GM18861 (cell line): Measurements from ENCODE around the gene GABPB2.

ENCODE experiments used
- ATAC-seq: cut with Tn5 transposase; IDR thresholded peaks from one replicate; pipeline ENCODE4 v1.9.1; 2021; ENCODE audit not compliant: unreplicated experiment

The GABPB2 gene

DNA sequence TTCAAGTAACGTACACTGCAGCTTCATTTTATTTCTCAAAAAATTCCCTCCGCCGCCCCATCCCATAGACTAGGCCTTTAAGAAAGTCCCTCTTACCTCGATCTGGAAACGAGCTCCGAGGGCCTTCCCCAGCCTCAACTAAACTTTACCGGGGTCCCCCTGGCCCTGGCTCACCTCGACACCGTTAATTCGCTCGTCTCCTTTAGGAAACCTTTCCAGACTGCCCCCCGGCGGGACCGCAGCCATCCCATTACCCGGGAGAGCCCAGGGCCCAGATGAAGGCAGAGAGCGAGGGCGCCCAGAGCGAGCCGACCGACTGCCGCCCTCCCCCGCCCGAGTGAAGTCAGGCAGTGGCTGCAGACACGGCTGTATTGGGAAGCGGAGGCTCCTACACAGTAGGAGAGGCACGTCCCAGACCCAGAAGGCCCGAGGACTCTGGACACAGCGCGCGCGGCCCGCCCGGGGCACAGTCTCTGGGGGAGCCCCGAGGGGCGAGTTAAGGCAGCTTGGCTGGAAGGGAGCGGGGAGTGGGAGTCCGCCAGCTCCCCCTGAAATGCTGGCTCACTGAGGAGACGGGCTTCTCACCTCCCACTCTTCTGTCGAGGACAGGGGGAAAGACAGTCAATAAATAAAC lies 61.3 kb downstream of the GABPB2 start:
- no peak for ATAC-seq

- ATAC-seq, result no peak
These were observed 61.9 kb downstream of the GABPB2 start for GRCh38 chr1:151132335-151133017.

GRCh38 chr1:151133018-151133806 lies 62.7 kb downstream of the GABPB2 start:
- no peak for ATAC-seq

DNA sequence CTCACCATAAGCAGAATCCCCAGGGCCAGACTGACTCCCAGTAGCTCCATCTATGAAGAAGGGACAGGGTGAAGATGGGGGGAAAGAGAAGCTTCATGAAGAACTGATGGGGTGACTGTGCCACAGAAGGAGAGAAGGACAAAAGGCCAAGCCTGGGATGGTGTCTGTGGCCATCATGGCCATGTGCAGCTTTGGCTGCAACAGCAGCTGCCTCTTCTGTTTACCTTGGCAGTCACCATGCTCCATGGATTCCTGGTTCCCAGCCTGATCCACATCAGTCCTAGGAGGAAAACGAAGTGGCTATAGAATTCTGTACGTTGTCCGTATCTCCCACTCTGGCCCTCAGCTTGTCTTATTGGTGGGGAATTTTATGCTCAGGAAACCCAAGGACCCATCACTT lies 63.8 kb downstream of the GABPB2 start:
- ATAC-seq, result no peak

- ATAC-seq, result no peak
These were observed 64.4 kb downstream of the GABPB2 start for GRCh38 chr1:151134991-151135390.

GRCh38 chr1:151135433-151136385 lies 65.1 kb downstream of the GABPB2 start:
- no peak for ATAC-seq

DNA sequence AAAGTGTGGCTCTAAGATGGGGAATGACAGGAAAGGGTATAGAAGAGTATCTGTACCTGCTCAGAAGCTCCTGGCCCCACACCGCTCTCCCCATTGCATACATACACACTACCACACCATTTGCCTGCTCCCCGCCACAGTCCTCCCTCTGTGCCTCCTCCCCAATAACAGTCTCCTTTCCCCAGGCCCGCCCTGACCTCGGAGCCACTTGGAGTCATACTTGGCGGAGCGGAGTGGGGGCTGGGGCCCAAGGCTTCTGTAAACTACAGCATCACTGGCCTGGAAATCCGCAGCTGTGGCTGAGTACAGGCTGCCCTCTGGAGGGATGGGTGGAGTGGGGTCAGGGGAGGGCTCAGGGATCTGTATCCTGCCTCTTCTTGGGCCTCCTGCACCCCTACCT lies 67.2 kb downstream of the GABPB2 start:
- no peak for ATAC-seq

GRCh38 chr1:151142411-151143056 lies 72.0 kb downstream of the GABPB2 start:
- no peak for ATAC-seq

- no peak for ATAC-seq
These were observed 72.5 kb downstream of the GABPB2 start for GRCh38 chr1:151143057-151143435.

- no peak for ATAC-seq
These were observed 73.4 kb downstream of the GABPB2 start for GRCh38 chr1:151143986-151144385.

DNA sequence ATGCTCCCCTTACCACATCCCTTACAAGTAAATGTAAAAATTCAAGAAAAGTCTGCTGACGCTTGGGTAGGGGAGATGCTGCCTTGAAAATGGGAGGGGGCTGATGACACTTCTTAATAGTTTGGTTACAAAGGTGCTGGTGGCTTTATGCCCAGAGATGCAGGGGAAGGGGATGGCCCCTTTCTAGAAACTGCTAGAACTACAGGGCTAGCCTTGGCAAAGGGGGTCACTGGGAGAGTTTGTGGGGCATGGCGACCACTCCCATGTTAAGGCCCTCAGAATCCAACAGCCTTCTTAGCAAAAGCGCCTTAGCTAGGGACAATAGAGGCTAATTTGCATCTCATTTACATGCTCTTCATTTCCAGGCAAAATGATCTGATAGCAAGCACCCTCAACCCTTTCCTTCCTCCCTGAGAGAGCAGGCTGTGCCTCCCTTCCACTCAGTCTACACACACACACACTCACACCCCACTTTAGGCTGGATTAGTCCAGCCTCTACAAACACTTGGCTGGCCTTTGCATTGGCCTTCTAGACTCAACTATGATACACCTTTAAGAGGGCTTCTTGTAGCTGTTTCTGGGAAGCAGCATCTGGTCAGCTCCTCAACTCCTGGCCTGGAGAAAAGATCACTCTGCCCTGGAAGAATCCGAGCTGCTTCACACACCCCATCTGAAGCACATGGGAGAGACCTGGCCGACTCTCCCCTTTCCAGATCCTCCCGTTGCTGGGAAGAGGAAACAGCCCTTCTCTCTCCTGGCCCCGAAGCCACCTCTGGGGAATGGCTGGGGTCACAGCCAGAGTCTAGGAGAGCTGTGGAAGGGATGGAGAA lies 74.1 kb downstream of the GABPB2 start:
- ATAC-seq, result no peak

- no peak for ATAC-seq
These were observed 74.9 kb downstream of the GABPB2 start for GRCh38 chr1:151145304-151146071.

- no peak for ATAC-seq
These were observed 75.5 kb downstream of the GABPB2 start for GRCh38 chr1:151146072-151146411.

DNA sequence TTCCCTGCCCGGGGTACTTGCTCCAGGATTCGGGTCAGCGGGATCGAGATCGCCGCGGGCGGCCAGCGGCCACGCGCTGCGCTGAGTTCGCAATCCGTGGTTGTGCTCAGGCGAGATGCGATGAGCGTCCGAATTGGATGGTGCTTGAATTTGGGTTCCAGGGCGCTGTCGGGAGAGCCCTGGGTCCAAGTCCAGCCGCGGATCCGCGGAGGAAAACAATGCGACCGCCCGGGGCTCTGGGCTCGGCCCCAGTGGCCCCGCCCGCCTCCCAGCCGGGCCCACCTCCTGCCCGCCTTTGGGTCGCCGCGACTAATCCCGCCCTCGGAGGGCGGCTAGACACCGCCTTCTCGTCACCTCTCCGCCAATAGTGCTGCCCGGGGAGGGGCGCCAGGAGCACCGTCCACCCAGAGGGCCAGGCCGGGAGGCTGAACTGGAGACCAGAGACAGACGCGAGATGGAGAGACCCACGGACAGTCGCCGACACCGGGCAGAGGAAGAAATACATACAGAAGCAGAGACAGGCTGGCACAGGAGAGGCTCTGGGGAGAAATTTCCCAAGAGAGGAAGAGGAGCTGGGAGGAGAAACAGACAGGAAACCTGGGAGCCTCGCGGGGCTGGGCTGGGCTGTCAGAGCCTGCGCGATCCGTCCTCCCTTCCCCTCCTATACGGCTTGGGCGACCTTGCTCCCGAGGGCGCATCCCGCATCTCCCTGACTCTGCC lies 76.0 kb downstream of the GABPB2 start, which contains the start of gene SEMA6C:
Gene SEMA6C, minus strand, starts transcription at position 220 of the 720 bp plus-strand sequence. CDS start 4,010 bp downstream, outside the sequence.
- peak; percentile 93 for ATAC-seq

- no peak for ATAC-seq
These were observed 76.6 kb downstream of the GABPB2 start for GRCh38 chr1:151147132-151147503.

DNA sequence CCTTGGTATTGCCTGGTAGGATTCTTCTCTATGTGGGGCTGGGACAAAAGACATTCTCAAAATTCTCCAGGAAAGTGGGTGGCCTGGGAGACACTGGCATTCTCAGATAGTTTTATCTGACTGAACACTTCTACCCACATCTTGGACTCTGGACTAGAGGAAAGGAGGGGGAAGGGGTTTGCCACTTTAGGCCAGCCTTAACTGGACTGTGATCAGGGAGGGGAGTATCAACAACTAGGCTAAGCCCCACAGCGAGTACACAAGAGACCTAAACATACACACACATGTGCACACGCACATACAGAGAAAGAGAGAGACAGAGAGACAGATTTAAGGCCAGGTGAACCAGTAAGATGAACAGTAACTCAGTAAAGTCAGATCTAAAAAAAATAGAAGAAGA lies 77.1 kb downstream of the GABPB2 start:
- ATAC-seq, result no peak

- peak; percentile 41 for ATAC-seq
These were observed 85.9 kb downstream of the GABPB2 start, which contains the start of gene TNFAIP8L2 for GRCh38 chr1:151156515-151156819. Gene TNFAIP8L2, plus strand, starts transcription at chr1:151156649. Its CDS starts 2,049 bp downstream, at chr1:151158698.

- no peak for ATAC-seq
These were observed 86.5 kb downstream of the GABPB2 start for GRCh38 chr1:151157067-151157531.
